K562 treated with DMSO at 1 percent for 12 hours (cell line): Measurements from ENCODE around the gene SPINK5. TPM values are rescaled to one million over a fixed set of nuclear protein-coding genes. Genes with fewer than 3 reads are reported as not detected.

ENCODE experiments used
- total RNA-seq: library from RNA; unstranded; fragments of 300-600 nt; gene quantifications from 2 replicates; pipeline ENCODE4 v1.2.3, GENCODE V29; 2022; ENCODE audit not compliant: insufficient read depth

Gene SPINK5
- 0.32 and 0.36 TPM in 2 replicates for total RNA-seq

DNA sequence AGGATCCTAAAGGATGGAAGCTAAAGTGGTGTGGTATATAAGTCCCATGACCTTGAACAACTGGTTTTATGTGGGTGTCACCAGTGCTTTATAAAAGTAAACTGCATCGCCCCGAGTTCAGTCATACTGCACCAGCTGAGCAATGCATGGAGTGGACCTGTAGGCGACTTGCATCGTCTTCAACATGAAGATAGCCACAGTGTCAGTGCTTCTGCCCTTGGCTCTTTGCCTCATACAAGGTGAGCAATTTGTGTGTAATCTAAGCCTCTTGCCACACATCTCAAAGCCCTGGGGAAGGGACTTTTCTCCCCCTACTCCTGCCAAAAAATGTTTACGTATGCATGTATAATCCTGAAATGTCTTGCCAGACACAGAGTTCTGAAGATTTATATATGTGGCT lies at the start of gene SPINK5:
TSS of gene SPINK5 (plus strand) at position 120 of the 400 bp plus-strand sequence. CDS start at position 185, 65 bp downstream.

GRCh38 chr5:148168246-148168645 lies 104.5 kb downstream of the SPINK5 start, which contains the start of gene SPINK14:
Gene SPINK14 (plus strand): TSS chr5:148168546. CDS start chr5:148169733, 1,187 bp downstream.

Other genes starting within 250 kb of the SPINK5 start
- gene SPINK1, start 232.3 kb upstream of the SPINK5 start, total RNA-seq, result 13.4 and 28.7 TPM in 2 replicates
- not detected in 2 replicates for gene SCGB3A2, start 185.3 kb upstream of the SPINK5 start, total RNA-seq
- not detected in 2 replicates for gene C5orf46, start 157.4 kb upstream of the SPINK5 start, total RNA-seq
- not detected in 2 replicates for gene SPINK14, start 104.6 kb downstream of the SPINK5 start, total RNA-seq
- not detected in 2 replicates for gene SPINK6, start 139.1 kb downstream of the SPINK5 start, total RNA-seq
- not detected in 2 replicates for gene MARCOL, start 174.5 kb downstream of the SPINK5 start, total RNA-seq
- gene SPINK13, start 204.8 kb downstream of the SPINK5 start, total RNA-seq, result not detected in 2 replicates
- gene SPINK7, start 248.4 kb downstream of the SPINK5 start, total RNA-seq, result not detected in 2 replicates